PFSK-1 (cell line): ENCODE results near the gene E2F4.

Experiments used
- FOXP2 ChIP-seq: optimal IDR thresholded peaks from 2 replicates; pipeline ENCODE3; 2011; ENCODE audit warnings: borderline replicate concordance, control low read depth, inconsistent platforms; ENCODE audit not compliant: insufficient read depth; ENCODE audit errors: extremely low read length, extremely low read depth
- POLR2AphosphoS5 ChIP-seq: IDR thresholded peaks from 2 replicates; pipeline ENCODE4 v1.6.1; 2012; ENCODE audit warnings: low read depth, mild to moderate bottlenecking, control low read depth, low read length, moderate library complexity
- SIN3A ChIP-seq: IDR thresholded peaks from 2 replicates; pipeline ENCODE4 v1.6.1; 2012; ENCODE audit warnings: mild to moderate bottlenecking, low read length, moderate library complexity, borderline replicate concordance; ENCODE audit not compliant: insufficient read depth
- TAF1 ChIP-seq: IDR thresholded peaks from 2 replicates; pipeline ENCODE4 v1.6.1; 2012; ENCODE audit warnings: low read length, control low read depth, borderline replicate concordance; ENCODE audit not compliant: insufficient read depth
- TF ChIP-seq, protein P1 (sequence below), 2 experiments: IDR thresholded peaks; 2 replicates each; pipeline versions ENCODE4 v1.6.1 to v1.8.0; 2011 to 2012; ENCODE audit warnings: low read depth in 2 of 2, low read length in 2 of 2, control low read depth in 1 of 2, inconsistent platforms in 1 of 2, mild to moderate bottlenecking in 1 of 2, moderate library complexity in 1 of 2; ENCODE audit not compliant: insufficient read depth in 1 of 2

The E2F4 gene

DNA sequence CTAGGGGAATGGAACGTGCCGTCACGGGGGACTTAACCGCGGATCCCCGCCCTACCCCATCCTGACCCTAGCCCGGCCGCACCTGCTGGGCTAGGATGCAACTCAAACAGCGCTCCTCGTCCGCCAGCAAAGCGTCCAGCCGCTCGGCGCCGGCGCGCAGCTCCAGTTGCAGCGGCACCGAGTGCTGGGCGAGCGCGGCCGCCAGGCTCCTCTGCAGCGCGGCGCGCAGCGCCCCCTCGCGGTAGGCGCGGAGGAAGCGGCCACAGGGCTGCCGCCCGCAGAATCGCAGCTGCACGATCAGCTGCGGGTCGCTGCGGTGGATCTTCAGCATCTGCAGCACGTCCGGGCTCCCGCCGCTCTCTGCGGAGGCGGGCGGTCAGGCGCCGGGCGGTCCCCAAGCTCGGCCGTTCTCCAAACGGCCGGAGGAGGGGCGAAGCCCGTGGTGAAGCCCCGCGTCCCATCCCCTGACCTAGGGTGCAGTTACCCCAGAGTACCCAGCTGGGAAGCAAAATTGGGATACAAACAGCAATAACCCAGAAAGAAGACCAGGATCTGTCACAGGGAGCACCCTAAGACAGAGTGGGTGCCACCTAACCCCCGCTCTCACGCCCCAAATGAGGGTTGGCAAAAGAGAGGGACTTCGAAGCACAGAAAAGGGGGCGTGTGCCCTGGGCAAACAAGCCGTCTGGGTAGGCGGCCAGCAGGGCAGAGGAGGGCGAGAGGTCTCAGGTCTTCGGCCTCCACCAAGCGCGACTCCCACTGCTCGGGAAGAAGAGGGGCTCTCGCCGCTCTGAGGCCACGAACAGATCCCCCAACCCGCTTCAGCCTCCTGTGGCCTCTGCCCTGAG lies 36.4 kb upstream of the E2F4 start:
- TF ChIP-seq FOXP2 (peak; percentile 80), TAF1 (no peak)

DNA sequence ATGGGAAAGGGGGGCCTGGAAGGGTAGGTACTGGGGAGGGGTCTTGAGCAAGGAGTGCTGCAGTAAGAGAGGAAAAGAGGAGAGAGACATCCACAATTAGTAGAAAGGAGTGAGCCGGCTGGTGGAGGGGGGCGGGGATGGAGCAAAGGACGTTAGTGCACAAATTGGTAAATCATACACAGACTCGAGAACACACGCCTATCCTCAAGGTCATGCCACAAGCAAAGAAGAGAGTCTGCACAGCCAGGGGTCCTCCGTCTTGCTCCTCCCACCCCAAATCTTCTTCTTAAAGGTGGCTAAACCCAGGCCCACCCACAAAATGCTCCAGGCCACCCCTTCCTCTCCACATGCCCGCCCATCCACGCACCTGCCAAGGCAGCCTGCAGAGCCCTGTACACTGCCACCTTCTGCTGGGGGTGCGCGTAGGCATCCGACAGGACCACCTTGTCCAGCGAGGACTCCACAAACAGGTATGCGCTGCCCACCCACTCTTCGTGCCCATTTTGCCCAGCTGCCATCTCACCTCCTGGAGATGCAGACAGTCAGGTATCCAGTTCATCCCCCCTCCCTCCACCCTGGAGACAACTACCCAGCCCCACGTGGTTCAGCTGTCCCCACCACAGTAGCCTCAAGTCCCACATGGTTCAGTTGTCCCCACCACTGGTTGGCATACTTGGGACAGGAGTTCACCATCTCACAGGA lies 35.7 kb upstream of the E2F4 start:
- TF ChIP-seq SIN3A (no peak), TAF1 (no peak)
- TF ChIP-seq, protein P1, sequence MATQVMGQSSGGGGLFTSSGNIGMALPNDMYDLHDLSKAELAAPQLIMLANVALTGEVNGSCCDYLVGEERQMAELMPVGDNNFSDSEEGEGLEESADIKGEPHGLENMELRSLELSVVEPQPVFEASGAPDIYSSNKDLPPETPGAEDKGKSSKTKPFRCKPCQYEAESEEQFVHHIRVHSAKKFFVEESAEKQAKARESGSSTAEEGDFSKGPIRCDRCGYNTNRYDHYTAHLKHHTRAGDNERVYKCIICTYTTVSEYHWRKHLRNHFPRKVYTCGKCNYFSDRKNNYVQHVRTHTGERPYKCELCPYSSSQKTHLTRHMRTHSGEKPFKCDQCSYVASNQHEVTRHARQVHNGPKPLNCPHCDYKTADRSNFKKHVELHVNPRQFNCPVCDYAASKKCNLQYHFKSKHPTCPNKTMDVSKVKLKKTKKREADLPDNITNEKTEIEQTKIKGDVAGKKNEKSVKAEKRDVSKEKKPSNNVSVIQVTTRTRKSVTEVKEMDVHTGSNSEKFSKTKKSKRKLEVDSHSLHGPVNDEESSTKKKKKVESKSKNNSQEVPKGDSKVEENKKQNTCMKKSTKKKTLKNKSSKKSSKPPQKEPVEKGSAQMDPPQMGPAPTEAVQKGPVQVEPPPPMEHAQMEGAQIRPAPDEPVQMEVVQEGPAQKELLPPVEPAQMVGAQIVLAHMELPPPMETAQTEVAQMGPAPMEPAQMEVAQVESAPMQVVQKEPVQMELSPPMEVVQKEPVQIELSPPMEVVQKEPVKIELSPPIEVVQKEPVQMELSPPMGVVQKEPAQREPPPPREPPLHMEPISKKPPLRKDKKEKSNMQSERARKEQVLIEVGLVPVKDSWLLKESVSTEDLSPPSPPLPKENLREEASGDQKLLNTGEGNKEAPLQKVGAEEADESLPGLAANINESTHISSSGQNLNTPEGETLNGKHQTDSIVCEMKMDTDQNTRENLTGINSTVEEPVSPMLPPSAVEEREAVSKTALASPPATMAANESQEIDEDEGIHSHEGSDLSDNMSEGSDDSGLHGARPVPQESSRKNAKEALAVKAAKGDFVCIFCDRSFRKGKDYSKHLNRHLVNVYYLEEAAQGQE (IDR thresholded peaks at IDR 0.05; ENCODE audit: insufficient read depth in 1 of 2, low read depth in 2 of 2, low read length in 2 of 2), result no peak

DNA sequence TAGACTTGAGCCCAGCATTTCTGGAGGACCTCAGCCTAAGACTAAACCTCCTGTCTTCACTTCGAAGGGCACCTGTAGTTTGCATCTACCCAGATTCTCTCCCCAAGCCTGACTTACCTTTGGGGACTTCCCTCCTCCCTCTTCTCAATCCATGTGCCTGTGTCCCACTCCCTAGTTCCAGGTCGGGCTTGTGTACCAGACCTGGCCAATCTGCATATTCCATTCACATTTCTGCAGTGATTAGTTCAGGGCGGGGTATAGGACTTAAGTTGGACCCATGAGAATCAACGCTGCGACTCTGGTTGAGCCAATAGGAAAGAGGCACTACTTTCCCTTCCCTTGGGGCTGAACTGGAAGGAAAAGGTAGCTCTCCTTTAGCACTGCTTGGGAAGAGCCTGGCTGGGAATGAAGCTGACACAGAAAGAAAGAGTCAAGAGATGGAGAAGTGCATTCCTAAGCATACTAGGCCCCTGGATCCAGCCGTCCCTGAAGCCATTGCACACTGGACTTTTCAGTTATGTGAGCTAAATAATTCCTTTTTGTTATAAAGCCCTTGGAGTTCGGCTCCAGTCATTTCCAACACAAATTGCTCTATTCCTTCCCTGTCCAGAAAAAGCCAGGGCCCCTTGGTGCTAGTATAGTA lies 34.7 kb upstream of the E2F4 start:
- TF ChIP-seq FOXP2 (no peak), SIN3A (no peak), TAF1 (no peak), POLR2AphosphoS5 (no peak)
- TF ChIP-seq, protein P1 (IDR thresholded peaks at IDR 0.05; ENCODE audit: insufficient read depth in 1 of 2, low read depth in 2 of 2, low read length in 2 of 2), result no peak

DNA sequence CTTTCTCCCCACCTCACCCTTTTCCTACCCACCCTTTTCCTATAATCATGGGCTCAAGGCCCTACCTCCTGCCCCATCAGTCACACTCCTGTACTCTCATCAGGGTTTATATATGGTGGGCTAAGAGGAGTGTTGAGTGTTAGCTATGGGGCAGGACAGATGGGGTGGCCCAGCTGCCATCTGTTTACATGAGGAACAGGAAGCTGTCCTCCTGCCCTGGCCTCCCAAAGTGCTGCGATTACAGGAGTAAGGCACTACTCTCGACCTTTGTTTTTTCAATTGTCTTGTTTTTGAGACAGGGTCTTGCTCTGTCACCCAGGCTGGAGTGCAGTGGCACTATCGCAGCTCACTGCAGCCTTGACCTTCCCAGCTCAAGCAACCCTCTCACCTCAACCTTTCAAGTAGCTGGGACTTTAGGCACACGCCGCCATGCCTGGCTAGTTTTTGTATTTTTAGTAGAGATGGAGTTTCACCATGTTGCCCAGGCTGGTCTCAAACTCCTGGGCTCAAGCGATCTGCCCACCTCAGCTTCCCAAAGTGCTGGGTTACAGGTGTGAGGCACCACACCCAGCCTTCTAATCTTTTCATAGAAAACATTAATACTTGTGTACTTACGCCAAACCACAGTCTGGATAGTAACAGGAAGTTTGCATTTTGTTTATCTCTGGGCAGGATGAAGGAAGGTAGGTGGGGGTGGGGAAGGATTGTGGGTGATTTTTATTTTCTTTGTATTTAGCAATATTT lies 33.9 kb upstream of the E2F4 start:
- TF ChIP-seq FOXP2 (no peak), TAF1 (no peak), POLR2AphosphoS5 (no peak), SIN3A (no peak)
- TF ChIP-seq, protein P1 (IDR thresholded peaks at IDR 0.05; ENCODE audit: insufficient read depth in 1 of 2, low read depth in 2 of 2, low read length in 2 of 2), result no peak
